Measurements from ENCODE around the gene ZMYM4. TPM values are rescaled to one million over a fixed set of nuclear protein-coding genes. Genes with fewer than 3 reads are reported as not detected.
"Not testable (repeated sequence)": the region's sequence is repeated elsewhere in the genome, so short reads cannot be mapped to it uniquely, and the experiment has no call there.

Gene ZMYM4
- total RNA-seq, 1 donor from 2014 or later = 65.9 TPM

DNA sequence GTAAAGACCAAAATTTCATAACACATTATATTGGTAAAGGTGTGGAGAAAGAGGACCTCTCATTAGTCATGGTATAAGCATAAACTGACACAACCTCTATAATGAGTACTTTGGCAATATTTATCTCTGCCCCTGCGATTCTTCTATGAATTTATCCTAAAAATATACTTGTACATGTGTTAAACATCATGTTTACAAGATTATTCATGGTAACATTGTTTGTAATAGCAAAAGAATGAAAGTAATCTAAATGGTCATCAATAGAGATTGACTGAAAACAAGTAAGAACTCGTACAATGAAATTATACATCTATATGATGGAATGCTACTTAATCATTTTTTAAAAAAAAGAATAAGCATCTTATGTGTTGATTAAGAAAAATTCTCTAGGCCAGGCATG lies 192.3 kb downstream of the ZMYM4 start:
- no peak overlapping the region for H3K27ac Mint-ChIP-seq (ENCODE audit: unreplicated experiment)
- TF ChIP-seq, protein P1, sequence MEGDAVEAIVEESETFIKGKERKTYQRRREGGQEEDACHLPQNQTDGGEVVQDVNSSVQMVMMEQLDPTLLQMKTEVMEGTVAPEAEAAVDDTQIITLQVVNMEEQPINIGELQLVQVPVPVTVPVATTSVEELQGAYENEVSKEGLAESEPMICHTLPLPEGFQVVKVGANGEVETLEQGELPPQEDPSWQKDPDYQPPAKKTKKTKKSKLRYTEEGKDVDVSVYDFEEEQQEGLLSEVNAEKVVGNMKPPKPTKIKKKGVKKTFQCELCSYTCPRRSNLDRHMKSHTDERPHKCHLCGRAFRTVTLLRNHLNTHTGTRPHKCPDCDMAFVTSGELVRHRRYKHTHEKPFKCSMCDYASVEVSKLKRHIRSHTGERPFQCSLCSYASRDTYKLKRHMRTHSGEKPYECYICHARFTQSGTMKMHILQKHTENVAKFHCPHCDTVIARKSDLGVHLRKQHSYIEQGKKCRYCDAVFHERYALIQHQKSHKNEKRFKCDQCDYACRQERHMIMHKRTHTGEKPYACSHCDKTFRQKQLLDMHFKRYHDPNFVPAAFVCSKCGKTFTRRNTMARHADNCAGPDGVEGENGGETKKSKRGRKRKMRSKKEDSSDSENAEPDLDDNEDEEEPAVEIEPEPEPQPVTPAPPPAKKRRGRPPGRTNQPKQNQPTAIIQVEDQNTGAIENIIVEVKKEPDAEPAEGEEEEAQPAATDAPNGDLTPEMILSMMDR (IDR thresholded peaks at IDR 0.05) = no peak
- peaks cover 3% of the 10 kb centered on the region for H3K9me3 Mint-ChIP-seq (ENCODE audit: unreplicated experiment)
- H3K4me3 Mint-ChIP-seq (ENCODE audit: unreplicated experiment) = no peak overlapping the region
- H3K36me3 Mint-ChIP-seq (ENCODE audit: unreplicated experiment) = peaks cover 44% of the 10 kb centered on the region
- no peaks in the 10 kb centered on the region for H3K4me1 Mint-ChIP-seq (ENCODE audit: unreplicated experiment)
- DNase-seq (ENCODE audit: extremely low spot score, unreplicated experiment) = no peak
- H3K27me3 Mint-ChIP-seq (ENCODE audit: unreplicated experiment) = no peaks in the 10 kb centered on the region

DNA sequence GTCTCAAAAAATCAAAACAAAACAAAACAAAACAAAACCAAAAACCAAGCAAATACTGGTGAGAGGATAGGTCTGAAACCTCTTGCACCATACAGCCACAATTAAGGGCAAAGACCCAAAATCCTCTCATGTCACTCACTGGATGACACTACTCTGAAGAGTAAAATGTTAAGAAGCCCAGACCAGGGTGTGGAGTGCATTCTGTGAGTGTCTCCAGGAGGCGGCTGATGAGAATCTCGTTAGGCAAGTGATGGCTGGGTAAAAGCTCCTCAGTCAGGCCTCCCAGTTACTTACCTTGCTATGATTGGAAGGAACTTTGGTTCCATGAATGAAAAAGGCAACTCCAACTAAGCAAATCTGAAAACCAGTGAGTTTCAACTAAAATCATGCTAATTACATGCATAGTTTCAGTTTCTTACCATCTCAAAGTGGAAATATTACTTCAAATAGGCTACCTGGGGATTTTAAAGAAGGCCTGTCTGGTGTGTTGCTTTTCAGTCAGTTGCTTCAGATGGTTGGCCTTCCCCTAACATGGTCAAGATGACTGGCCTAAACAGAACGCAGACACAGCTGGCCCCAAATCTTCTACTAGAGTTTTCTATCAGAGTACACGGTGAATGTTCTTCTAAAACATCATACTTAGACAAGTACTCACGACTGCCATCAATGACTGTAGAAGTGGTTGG lies 193.6 kb downstream of the ZMYM4 start:
- Mint-ChIP-seq H3K27me3 (ENCODE audit: unreplicated experiment) (no peaks in the 10 kb centered on the region), H3K4me3 (ENCODE audit: unreplicated experiment) (no peak overlapping the region), H3K36me3 (ENCODE audit: unreplicated experiment) (peaks cover 45% of the 10 kb centered on the region), H3K27ac (ENCODE audit: unreplicated experiment) (no peak overlapping the region), H3K4me1 (ENCODE audit: unreplicated experiment) (no peaks in the 10 kb centered on the region), H3K9me3 (ENCODE audit: unreplicated experiment) (peaks cover 3% of the 10 kb centered on the region)
- no peak for DNase-seq (ENCODE audit: extremely low spot score, unreplicated experiment)
- TF ChIP-seq, protein P1 (IDR thresholded peaks at IDR 0.05) = no peak

DNA sequence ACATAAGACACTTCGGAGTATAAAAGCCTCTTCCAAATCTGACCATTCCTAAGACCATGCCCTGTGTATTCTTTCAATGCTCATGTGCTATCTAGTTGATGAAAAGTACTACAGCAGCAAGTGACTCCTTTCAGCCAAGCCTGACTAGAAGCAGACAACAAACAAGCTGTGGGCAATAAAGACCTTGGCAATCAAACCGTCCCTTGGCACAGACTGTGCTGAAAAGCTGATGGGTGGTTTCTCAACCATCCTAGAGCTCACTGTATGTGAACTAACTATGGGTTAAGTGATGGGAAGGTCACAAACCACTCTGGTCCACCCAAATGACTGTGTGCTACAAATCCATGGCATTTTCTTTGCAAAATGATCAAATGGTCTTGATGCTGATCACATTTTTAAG lies 194.7 kb downstream of the ZMYM4 start:
- no peak for DNase-seq (ENCODE audit: extremely low spot score, unreplicated experiment)
- H3K4me1 Mint-ChIP-seq (ENCODE audit: unreplicated experiment) = no peaks in the 10 kb centered on the region
- H3K9me3 Mint-ChIP-seq (ENCODE audit: unreplicated experiment) = peaks cover 3% of the 10 kb centered on the region
- H3K4me3 Mint-ChIP-seq (ENCODE audit: unreplicated experiment) = no peak overlapping the region
- H3K27ac Mint-ChIP-seq (ENCODE audit: unreplicated experiment) = no peak overlapping the region
- H3K27me3 Mint-ChIP-seq (ENCODE audit: unreplicated experiment) = no peaks in the 10 kb centered on the region
- TF ChIP-seq, protein P1 (IDR thresholded peaks at IDR 0.05) = no peak
- H3K36me3 Mint-ChIP-seq (ENCODE audit: unreplicated experiment) = peaks cover 49% of the 10 kb centered on the region

DNA sequence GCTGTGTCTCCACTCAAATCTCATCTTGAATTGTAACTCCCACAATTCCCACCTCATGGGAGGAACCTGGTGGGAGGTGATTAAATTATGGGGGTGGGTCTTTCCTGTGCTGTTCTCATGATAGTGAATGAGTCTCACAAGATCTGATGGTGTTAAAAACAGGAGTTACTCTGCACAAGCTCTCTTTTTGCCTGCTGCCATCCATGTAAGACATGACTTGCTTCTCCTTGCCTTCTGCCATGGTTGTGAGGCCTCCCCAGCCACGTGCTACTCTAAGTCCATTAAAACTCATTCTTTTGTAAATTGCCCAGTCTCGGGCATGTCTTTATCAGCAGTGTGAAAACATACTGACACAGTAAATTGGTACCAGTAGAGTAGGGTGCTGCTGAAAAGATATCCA lies 195.2 kb downstream of the ZMYM4 start:
- H3K9me3 Mint-ChIP-seq (ENCODE audit: unreplicated experiment); H3K27me3 Mint-ChIP-seq (ENCODE audit: unreplicated experiment); H3K4me3 Mint-ChIP-seq (ENCODE audit: unreplicated experiment); H3K27ac Mint-ChIP-seq (ENCODE audit: unreplicated experiment); H3K4me1 Mint-ChIP-seq (ENCODE audit: unreplicated experiment); DNase-seq (ENCODE audit: extremely low spot score, unreplicated experiment): not testable (repeated sequence)
- H3K36me3 Mint-ChIP-seq (ENCODE audit: unreplicated experiment) = peaks cover 53% of the 10 kb centered on the region

DNA sequence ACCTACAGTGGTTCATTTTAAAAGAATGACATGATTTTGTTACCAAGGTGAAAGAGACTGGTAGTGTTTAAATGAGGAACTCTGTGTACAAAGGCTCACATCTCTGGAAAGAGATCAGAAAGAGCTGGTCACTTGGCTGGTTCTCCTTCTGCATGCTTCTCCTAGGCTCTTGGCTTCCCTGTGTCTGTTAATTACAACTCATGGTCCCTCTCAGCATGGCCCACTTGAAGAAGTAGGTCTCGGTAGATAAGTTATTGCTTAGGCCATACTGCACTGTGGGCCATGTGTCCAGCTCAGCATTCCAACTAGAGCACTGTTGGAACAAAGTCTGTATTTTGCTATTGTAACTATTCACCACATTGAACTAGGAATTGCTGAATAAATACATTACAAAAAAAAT lies 197.6 kb downstream of the ZMYM4 start:
- no peak overlapping the region for H3K4me3 Mint-ChIP-seq (ENCODE audit: unreplicated experiment)
- H3K4me1 Mint-ChIP-seq (ENCODE audit: unreplicated experiment) = no peaks in the 10 kb centered on the region
- H3K9me3 Mint-ChIP-seq (ENCODE audit: unreplicated experiment) = peaks cover 3% of the 10 kb centered on the region
- no peaks in the 10 kb centered on the region for H3K27me3 Mint-ChIP-seq (ENCODE audit: unreplicated experiment)
- no peak for DNase-seq (ENCODE audit: extremely low spot score, unreplicated experiment)
- no peak overlapping the region for H3K27ac Mint-ChIP-seq (ENCODE audit: unreplicated experiment)
- TF ChIP-seq, protein P1 (IDR thresholded peaks at IDR 0.05) = no peak
- peaks cover 56% of the 10 kb centered on the region for H3K36me3 Mint-ChIP-seq (ENCODE audit: unreplicated experiment)
